ENCODE data around the gene CABP4. TPM values are rescaled to one million over a fixed set of nuclear protein-coding genes. Genes with fewer than 3 reads are reported as not detected.

The CABP4 gene
- total RNA-seq, 1 experiment from 2014 or later = 11.8 TPM

- no peak for DNase-seq (ENCODE audit: low spot score)
Measured at GRCh38 chr11:67435727-67436458, 19.3 kb upstream of the CABP4 start.

DNA sequence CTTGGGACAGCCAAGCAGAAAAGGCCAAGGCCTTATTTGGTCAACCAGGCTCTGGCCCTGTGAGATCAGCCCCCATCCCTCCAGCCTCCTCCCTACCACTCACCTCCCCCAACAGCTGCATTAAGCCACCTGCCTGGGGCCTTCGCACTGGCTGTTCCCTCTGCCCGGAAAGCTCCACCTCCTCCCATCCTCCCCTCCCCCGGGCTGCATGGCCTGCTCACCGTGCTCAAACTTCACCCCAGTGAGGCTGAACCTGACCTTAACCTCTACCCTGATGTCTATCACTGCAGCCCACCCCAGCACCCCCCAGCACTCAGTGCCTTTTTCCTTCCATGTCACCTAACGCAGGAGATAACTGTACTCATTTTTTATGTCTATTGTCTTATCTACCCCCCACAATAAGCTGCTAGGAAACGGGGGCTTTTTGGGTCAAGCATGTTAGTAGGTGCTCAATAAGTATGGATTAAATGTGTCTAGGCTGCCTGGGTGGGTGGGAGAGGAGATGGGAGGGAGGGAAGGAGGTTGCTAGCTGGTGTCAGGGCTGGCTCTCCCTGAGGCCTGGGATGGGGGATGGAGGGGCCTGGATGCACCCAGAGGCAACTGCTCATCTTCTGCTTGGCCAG is 18.6 kb upstream of the CABP4 start:
- DNase-seq (ENCODE audit: low spot score) = no peak

DNA sequence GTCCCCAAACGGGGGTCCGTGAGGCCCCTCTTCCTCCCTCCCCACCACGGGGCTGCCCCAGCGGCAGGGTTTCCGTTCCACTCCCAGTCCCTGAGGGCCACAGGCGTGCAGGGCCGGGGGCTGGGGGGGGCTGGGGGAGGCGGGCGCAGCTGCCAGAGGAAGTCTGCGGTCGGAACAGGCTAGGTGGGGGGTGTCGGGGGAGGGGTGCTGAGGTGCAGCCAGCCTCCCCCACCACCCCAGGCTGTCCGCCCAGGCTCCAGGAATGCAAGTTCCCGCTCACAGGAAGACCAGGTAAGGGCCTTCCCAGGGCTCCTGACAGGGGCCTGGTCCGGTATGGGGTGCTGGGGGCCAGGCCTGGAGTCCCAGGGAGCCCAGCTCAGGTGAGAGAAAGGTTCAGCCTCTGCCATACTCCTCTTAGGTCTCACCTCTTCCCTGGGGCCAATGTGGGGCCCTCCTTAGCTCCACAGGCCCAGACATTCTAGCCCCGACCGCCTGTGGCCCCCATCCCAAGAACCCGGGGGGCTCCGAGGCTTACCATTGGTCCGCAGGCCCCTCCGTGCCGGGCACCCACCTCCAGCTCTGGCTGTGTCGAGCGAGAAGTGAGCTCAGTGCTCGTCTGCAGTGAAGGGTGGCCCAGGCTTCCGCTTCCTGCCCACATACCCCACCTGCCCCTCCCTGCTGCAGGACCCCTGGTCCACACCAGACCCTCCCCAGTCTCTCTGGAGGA is 17.9 kb upstream of the CABP4 start, which contains the start of gene PTPRCAP:
Gene PTPRCAP, minus strand, starts transcription at position 601 of the 727 bp plus-strand sequence. Its CDS starts 63 bp downstream, at position 538.
- DNase-seq (ENCODE audit: low spot score) = no peak

DNA sequence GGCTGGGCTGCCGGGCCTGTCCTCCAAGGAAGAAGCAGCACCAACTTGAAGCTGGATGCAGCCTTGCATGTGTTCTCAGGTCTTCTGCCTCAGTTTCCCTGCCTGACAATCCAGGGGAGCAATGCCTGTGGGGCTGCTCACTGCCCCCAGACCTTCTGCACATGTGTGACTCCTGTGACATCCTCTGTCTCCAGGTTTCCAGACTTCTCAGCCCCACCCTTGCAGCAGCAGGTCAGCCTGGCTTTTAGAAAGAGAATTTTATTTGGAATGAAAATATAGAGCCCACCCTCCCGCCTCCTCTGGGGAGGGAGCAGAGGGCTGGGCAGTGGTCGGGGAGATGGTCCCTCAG is 17.4 kb upstream of the CABP4 start:
- no peak for DNase-seq (ENCODE audit: low spot score)

DNA sequence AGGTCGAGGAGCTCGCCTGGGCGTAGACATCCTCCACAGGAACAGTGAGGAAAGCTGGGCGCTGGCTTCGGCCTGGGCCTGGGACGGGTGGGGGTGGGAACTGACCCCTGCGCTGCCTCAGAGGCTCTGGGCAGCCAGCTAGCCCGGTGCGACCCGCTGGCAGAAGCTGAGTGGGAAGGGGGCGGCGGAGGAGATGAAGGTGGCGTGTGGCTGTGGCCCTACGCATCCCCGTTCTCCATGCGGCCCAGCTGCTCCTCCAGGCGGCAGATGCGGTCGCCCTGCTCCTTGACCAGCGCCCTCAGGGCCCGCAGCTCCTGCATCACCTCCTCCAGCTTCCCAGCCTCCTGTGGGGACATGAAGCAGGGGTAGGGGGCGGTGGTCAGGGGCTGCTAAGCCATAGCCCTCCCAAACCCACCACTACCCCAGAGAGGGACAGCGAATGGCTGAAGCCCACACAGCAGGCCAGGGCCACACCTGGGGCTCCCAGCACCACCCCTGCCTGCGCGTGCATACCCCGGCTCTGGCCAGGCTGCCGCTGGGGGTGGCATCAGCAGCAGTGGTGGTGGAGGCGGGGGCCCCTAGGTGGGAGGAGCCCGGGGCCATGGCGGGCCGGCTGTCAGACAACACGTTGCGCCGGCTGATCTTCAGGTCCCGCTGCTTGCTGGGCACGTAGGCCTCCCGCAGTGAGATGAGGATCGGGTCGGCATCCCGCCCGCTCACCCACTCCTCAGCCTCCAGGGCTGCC is 16.8 kb upstream of the CABP4 start:
- no peak for DNase-seq (ENCODE audit: low spot score)

DNA sequence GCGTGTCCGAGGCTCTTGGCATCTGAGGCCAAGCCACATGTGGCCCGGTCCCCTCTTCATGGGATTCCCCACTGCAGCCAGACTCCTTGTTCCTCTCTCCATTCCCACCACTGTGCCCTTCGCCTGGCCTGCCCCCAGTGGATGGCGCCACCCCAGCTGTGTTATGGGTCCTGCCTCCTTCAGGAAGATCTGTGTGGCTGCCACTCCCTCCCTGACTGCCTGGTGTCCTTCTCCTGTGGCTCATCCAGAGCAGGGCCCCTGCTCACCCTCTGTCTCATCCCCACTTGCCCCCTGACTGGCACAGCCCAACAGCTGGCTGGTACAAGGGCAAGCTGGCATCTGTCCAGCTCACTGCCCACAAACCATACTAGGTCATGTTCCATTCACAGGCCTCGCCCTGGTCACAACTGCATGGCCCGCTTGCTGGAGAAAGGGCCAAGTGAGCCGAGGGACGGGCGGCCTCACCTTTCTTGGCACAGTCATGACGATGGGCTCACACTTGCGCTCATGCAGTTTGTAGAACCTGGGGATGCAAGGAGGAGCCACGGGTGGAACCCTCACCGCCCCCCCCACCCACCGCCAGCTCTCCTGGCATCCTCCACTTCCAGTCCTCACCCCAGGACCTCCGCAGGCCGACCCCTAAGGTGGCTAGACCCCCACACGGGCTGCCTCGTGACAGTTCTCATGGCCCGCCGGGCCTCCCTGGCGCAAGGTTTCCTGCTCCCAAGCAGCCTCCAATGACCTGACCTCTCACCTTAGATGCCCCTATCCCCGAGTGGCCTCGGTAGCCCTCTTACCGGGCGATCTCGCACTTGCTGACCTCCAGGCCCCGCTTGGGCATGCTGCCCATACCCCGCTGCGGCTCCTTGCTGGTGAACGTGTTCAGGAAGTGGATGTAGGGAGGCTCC is 15.6 kb upstream of the CABP4 start:
- DNase-seq (ENCODE audit: low spot score) = peak; percentile 56

DNA sequence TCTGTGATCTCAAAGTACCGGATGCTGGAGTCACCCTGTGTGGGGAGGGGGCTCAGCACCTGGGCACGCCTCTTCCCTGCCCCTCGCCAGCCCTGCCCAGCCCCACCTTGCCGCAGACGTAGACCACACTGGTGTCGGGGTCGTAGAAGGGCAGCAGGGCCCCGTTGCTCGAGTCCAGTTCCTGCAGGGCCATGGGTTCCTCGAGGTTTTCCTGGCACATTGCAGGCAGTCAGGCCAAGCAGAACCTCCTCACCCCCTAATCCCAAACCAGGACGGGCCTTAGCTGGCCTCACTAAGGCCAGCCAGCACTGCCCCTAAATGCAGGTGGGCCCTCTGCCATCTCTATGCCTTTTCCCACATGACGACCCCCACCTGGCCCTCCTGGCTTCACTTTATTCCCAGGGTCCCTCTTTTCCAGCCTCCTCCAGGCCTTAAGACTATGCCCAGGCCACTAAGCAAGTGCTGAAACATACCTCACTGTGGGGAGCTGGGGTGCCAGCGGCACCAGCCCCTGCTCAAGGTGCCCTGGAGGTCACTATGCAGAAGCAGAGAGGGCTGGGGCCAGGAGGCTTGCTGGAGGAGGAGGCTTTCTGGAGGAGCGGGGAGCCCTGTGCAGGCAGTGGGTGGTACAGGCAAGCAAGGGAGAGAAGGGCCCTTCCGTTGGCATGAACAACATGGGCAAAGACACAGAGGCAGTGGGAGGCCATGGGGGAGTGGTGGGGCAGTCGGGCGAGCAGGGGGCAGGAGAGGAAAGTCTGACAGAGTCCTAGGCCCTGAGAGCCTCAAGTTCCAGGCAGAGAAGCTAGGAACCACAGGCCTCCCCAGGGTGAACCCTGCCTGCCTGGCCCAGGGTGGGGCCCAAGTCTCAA is 14.7 kb upstream of the CABP4 start:
- DNase-seq (ENCODE audit: low spot score) = no peak

GRCh38 chr11:67441098-67441563 is 14.0 kb upstream of the CABP4 start:
- DNase-seq (ENCODE audit: low spot score) = no peak

GRCh38 chr11:67441731-67442351 is 13.3 kb upstream of the CABP4 start:
- DNase-seq (ENCODE audit: low spot score) = no peak

GRCh38 chr11:67442504-67443404 is 12.4 kb upstream of the CABP4 start:
- no peak for DNase-seq (ENCODE audit: low spot score)

GRCh38 chr11:67445515-67445914 is 9.6 kb upstream of the CABP4 start:
- no peak for DNase-seq (ENCODE audit: low spot score)

DNA sequence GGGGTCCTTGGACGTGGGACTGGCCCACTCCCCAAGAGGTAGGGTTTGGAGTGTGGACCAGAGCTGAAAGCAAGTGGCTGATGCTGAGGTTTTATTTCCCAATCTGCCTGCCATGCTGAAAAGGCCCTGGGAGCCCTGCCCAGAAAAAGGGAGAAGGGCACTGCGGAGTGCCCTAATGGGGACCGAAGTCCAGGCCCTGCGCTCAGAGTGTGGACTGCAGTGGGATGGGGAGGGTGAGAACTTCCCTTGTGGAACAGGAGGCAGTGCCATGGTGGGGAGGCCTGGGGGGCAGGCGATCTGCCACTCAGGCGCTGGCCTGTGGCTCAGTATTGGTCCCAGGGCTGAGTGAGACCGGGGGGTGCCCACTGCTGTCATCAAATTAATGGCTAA is 6.9 kb upstream of the CABP4 start:
- DNase-seq (ENCODE audit: low spot score) = no peak

- DNase-seq (ENCODE audit: low spot score) = no peak
Measured at GRCh38 chr11:67449116-67449844, 5.9 kb upstream of the CABP4 start.

DNA sequence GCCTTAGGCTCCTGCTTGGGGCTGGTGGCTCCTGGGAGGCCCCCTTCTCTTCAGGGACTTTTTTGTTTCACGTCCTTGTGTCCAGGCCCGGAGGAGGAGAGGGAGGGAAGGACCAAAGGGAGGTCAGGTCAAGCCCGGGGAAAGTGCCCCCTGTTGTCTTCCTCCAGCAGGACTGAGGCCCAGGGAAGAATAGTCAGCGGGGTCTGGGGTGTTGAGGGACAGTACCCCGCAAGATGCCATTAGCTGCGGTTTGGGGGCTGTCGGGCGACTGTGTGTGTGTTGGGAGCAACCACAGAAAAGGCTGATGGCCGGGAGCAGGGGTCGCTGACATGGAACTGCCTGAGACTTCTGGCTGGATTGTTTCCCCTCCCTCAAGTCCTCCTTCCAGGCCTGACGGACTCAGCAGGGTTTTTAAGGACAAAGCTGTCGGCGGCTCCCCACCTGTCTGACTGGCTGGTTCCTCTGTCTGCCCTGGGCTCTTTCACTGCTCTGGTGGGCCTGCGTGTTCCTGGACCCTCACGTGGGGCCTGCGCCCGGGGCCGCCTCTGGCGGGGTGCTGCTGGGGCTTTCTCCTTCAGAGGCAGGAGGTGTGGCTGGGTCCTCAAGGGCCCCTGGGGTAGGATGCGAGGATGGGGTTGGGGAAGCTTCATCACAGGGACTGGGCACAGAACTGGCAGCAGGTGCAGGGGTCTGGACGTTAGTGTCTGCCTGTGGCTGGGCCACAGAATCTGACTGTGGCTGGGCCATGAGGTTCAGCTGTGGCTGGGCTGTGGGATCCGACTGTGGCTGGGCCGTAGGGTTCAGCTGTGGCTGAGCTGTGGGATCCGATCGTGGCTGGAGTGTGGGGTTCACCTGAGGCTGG is 4.1 kb upstream of the CABP4 start:
- DNase-seq (ENCODE audit: low spot score) = no peak

GRCh38 chr11:67451658-67451976 is 3.5 kb upstream of the CABP4 start:
- no peak for DNase-seq (ENCODE audit: low spot score)

DNA sequence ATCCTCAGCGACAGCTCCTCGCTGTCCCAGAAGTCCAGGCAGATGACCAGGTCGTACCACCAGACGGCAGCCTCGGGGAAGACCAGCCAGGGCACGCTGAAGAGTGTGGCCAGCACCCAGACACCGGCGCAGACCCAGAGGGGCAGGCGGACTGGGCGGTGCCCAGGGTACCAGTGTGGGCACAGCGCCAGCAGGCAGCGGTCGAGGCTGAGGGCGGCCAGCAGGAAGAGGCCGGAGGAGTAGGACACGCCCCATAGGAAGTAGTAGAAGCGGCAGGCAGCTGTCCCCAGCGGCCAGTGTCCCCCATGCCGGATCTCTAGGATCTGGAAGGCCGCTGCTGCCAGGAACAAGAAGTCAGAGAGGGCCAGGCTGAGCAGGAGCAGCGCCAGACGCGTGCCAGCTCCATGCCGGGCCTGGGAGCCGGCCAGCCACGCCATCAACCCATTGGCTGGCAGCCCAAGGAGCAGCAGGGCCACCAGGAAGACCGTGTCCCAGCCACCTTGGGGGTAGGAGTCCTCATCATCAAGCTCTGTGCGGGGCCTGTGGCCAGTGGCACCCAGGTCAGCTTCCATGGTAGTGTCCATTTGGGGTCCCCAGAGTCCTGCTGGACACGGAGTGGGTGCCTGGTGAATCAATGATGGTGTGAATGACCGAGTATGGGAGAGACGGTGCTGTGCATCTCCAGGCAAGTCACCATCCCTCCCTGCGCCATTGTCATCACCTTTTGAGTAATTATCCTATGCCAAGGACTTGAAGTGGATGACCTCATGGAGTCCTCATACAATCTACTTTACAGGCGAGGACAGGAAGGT is 2.8 kb upstream of the CABP4 start, which contains the start of gene GPR152:
Gene GPR152, minus strand, starts transcription at position 589 of the 812 bp plus-strand sequence. Its CDS starts 5 bp downstream, at position 584.
- DNase-seq (ENCODE audit: low spot score) = peak; percentile 90
